GM19468 (cell line): ENCODE measurements around the gene DRAM1.
"Not testable (repeated sequence)": the region's sequence is repeated elsewhere in the genome, so short reads cannot be mapped to it uniquely, and the experiment has no call there.

Experiments used
- ATAC-seq: cut with Tn5 transposase; IDR thresholded peaks from one replicate; pipeline ENCODE4 v1.9.1; 2021; ENCODE audit warnings: mild to moderate bottlenecking, moderate library complexity, moderate number of reproducible peaks; ENCODE audit not compliant: unreplicated experiment; ENCODE audit errors: extremely low read depth

DRAM1 gene

DNA sequence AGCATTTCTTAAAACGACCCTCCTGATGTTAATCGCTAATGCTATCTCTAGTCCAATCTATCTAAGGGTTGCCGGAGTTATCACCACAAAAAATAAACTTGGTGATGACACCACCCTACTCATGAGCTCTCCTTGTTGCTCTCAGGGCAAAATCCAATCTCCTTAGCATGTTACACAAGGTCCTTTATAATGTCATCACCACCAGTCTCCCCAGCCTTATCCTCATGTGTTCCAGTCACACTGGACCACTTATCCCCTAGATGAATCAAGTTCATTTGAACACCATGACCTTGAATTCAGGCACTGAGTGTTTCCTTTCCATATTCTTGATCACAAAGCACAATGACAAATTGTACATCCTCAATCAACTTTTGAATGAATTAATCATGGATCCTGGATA is 19.0 kb upstream of the DRAM1 start:
- no peak for ATAC-seq

DNA sequence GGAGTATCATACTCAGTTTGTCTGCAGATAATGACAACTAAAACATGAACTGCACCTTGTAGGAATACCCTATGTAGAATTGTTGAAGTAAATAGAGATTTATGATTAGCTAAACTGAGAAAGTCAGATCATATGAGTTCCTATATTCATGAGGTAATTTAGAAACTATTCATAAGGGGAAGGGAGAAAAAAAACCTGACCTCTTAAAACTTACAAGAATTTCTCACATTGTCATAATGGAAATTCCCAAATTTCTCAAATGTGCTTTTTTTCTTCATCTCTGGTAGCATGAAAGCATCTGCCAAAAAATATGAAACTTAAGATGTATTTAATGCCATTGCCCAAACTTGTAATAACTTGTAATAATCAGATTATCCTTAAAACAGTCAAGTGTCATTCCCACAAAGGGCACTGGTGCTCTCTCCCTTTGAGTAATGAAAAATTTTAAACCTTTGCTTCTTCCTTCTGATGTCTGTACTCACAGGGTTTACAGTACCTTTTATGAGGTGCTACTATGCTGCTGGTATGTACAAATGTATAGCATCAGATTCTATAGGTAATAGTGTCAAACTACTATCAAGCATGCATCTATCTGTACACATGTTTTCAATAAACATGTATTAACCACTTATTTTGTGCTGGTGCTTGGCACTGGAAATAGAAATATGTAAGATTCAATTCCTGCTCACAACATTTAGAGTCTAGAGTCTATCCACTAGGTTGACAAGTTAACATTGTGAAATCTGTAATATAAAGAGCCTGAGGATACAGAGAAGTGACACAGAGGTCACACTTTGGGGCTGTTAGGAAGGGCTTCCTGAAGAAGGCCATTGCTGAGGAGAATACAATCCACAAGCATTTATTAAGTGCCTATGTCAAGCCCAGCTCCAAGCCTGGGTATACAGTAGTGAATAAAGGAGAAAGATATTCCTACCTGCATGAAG is 17.4 kb upstream of the DRAM1 start:
- no peak for ATAC-seq

DNA sequence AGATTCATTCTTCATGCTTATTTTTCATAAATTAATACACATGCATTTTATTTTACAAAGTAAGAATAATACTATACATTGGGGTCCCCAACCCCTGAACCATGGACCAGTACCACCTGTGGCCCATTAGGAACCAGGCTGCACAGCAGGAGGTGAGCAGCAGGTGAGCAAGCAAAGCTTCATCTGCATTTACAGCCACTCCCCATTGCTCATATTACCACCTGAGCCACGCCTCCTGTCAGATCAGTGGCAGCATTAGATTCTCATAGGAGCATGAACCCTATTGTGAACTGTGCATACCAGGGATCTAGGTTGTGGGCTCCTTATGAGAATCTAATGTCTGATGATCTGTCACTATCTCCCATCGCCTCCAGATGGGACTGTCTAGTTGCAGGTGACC is 15.7 kb upstream of the DRAM1 start:
- not testable (repeated sequence) for ATAC-seq

DNA sequence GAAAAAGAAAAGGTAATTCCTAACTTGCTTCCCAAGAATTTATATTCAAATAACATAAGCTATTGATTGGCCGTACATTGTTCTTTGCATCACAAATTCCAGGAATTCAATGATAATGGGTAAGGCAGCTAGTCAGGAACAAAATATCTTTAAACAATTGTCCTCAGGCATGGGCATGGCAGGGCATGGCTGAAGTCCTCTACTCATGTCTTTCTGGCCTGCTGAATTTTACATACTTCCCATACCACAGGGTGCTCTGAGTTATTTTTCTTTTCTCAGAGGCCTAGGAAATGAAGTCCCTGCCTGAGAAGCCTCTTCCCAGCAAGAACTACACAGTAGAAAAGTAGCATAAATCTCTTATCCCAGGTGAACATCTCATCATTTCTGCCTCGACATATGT is 15.1 kb upstream of the DRAM1 start:
- no peak for ATAC-seq

DNA sequence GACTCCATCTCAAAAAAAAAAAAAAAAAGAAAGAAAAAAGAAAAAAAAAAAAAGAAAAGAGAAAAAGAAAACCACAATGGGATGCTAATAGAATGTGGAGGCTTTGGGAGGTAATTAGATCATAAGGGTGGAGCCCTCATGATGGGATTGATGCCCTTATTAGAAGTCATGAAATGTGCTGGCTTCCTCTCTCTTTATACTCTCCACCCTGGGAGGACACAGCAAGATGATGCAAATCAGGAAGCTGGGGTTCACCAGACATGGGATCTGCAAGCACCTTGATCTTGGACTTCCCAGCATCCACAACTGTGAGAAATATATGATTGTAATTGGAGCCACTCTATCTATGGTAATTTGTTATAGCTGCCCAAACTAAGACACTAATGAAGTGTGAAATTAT is 13.4 kb upstream of the DRAM1 start:
- ATAC-seq, result no peak

DNA sequence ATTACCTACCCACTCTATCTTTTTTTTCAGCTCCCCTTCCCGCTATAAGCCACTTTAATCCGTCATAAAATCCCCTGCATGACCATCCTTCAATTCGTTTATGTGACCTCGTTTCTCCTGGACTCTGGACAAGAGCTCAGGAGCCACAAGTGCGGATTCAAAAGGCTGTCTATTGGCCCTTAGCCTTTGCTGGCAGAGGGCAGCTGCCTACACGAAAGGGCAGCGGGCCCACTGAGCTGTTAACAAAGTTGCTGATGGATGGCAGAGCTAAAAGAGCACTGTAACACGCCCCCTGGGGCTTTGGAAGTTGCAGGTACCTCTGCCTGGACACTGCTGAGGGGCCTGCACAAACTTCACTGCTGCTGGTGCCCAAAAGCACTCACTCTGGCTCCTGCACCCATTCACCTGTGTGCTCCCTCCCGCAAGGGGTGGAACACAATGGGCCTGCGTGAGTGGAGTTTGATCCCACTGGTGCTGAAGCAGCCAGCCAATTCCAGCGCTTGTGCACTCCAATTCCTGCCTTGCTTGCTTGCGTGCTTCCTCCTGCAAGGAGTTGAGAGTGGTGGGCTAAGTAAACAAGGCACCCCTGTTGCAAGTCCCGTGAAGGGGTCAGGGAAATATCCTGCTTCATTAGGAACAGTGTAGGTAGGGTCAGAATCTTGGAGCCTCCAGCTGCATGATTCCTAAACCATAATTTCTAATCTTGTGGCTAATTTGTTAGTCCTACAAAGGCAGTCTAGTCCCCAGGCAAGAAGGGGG is 10.6 kb upstream of the DRAM1 start:
- ATAC-seq, result no peak

DNA sequence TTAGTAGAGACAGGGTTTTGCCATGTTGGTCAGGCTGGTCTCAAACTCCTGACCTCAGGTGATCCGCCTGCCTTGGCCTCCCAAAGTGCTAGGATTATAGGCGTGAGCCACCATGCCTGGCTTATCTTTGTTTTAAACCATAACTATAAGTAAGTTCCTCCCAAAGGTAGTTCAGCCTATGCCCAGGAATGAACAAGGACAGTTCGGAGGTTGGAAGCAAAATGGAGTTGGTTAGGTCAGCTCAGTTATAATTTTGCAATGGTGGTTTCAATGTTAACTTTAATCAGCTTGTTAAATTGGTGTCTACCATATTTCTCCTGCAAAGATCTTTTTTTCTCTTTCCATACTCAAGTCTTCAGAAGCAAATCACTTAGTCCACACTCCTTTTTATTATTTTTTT is 9.8 kb upstream of the DRAM1 start:
- ATAC-seq, result not testable (repeated sequence)

DNA sequence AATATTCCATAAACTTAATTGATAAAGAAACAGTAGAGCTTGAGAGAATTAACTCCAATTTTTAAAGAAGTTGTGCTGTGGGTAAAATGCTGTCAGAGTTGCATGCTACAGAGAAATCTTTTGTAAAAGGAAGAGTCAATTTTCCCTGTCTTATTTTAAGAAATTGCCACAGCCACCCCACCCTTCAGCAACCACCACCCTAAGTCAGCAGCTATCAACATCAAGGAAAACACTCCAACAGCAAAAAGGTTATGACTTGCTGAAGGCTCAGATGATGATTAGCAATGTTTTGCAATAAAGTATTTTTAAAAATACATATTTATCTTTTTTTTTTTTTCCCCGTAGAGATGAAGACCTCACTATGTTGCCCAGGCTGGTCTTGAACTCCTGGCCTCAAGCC is 6.5 kb upstream of the DRAM1 start:
- ATAC-seq, result no peak

DNA sequence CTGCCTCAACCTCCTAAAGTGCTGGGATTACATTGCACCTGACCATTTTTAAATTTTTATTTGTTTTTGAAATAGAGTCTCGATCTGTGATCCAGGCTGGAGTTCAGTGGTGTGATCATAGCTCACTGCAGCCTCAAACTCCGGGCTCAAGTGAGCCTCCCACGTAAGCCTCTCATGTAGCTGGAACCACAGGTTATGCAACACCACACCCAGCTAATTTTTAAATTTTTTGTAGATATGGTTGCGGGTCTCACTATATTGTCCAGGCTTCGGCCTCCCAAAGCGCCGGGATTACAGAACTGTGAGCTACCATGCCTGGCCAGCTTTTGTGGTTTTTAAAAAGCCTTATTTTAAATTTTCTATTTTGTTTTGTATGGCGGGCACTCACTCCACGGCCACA is 2.2 kb upstream of the DRAM1 start:
- ATAC-seq, result no peak

DNA sequence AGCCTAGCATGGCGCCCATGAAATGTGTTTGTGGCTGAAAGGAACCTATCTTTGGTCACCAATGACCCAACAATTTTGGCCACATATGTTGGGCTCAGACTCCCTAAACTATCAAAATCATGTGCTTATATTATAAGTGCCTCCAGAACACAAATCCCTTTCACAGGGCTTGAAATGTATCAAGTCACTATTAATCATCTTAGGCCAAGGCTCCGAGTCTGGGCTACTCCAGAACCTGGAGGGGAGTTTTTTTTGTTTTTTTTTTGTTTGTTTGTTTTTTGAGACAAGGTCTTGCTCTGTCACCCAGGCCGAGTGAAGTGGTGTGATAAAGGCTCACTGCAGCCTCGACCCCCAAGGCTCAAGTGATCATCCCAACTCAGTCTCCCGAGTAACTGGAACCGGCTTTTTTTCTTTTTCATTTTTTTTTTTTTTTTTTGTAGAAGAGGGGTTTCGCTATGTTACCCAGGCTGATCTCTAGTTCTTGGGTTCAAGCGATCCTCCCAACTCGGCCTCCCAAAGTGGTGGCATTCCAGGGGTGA is 989 bp upstream of the DRAM1 start:
- no peak for ATAC-seq

DNA sequence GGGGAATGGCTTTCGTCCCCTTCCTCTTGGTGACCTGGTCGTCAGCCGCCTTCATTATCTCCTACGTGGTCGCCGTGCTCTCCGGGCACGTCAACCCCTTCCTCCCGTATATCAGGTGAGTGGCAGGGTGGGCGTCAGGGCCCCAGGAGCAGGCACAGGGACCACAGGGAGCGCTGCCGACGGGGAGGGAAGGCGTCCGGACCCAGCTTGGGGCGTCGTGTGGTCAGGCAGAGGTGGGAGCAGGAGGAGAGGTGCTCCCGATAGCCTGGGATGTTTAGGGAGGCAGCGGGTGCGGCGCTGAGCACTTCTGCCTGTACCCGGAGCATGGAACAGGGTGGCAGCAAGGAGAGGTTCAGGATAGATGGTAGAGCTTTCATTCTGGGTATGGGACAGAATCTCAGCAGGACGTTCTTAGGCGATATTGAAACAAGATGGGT is 444 bp downstream of the DRAM1 start:
- ATAC-seq, result no peak

DNA sequence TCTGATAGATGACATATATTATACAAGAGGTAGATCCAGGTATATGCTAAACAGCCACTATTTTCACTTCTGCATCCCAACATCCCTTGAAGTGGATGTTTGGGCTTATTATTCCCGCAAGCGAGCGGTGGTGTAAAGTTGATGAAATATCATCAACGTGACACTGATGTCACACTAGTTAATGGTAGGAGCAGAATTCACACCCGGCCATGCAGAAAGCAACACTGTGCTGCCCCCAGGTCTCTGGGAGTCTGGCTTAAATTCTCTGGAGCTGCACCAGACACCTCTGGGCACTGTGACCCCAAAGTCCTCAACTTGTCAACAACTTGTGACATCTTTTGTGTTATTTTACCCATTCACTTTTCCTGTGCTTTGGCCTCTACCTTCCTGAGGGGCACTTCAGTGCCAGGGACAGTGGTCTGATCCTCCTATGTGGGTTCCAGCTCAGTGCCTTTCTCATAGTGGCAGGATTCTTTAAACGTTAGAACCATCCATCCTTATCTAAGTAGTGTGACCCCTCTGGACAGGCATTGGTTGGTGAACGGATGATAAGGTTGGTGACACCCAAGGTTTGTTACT is 952 bp downstream of the DRAM1 start:
- no peak for ATAC-seq

DNA sequence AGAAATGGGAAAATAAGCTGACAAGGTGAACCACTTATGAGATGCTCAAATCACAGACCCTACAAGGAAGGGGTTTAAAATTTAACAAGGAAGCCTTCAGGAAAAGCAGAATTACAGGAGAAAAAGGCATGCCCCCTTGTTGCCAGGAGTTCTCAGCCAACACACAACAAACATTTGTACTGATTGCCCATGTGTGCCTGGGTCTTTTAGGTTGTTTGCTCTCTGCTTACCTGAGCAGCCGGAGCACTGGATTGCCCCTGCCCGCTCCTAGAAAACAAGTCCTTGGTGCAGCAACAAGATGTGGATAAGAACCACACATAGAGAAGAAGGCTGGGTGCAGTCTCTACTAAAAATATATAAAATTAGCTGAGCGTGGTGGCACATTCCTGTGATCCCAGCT is 3.4 kb downstream of the DRAM1 start:
- no peak for ATAC-seq

DNA sequence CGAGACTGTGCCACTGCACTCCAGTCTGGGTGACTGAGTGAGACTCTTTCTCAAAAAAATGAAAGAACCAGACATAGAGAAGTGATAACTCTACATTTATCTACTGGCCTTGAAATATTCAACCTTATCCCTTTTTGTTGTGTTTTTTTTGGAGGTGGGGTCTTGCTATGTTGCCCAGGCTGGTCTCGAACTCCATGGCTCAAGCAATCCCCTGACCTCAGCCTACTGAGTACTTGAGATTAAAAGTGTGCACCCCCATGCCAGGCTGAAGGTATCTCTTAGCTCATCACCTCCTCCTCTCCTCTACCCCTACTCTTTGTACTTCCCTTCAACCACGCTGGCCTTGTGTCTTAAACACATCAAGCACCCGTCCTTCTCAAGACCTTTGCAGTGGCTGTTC is 3.8 kb downstream of the DRAM1 start:
- no peak for ATAC-seq

DNA sequence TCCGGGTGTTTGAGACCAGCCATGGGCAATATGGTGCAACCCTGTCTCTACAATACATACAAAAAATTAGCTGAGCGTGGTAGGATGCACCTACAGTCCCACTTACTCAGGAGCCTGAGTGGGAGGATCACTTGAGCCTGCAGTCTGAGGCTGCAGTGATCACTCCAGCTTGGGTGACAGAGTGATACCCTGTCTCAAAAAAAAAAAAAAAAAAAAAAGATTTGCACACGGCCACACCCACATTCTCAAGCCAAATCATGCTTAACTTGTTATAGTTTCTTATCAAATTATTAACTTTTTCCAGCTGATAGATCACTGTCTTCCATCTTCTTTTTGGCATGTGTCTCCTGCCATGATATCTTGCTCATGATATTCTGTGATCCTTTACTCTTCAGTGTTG is 6.8 kb downstream of the DRAM1 start:
- no peak for ATAC-seq

DNA sequence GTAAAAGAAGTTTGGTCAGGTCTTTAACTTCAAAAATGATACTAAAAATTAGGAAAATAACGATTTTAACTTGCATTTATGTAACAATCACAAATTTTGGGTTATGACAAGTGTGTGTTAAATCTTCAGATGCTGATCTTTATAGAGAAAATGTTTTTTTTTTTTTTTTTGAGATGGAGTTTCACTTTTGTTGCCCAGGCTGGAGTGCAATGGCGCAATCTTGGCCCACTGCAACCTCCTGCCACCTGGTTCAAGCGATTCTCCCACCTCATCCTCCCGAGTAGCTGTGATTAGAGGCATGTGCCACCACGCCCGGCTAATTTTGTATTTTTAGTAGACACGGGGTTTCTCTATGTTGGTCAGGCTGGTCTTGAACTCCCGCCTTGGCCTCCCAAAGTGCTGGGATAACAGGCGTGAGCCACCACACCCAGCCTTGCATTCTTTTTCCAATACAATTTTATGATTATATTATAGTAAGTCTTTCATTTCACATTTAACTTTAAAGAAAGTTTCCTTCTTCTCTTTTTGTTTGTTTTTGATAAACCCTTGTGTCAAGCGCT is 7.5 kb downstream of the DRAM1 start:
- ATAC-seq, result not testable (repeated sequence)

DNA sequence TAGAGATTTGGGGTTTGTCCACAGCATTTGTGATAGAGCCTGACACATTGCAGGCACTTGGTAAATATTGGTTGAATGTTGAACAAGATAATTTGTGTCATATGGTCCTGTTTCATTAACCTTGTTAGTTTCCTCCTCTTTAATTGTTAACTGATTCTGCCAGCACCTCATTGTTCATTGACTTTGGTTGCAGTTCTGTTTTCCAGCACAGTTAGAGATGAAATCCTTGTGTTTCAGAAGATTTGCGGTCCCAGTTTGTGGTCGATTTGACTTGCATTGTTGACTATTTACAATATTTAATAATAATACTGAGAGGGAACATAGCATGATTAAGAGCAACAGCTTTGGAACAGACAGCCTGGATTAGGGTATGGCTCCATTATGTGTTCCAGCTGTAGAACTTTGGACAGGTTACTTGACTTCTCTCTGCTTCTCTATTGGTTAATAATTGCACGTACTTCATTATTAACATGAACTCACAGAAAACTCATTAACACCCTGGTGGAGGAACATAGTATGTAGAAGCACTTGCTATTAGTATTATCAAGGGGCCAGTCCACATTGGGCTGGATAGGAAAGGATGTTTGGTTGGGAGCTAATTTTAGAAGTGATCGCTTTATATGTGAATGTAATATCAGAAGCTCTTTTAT is 8.7 kb downstream of the DRAM1 start:
- ATAC-seq, result peak; percentile 76

DNA sequence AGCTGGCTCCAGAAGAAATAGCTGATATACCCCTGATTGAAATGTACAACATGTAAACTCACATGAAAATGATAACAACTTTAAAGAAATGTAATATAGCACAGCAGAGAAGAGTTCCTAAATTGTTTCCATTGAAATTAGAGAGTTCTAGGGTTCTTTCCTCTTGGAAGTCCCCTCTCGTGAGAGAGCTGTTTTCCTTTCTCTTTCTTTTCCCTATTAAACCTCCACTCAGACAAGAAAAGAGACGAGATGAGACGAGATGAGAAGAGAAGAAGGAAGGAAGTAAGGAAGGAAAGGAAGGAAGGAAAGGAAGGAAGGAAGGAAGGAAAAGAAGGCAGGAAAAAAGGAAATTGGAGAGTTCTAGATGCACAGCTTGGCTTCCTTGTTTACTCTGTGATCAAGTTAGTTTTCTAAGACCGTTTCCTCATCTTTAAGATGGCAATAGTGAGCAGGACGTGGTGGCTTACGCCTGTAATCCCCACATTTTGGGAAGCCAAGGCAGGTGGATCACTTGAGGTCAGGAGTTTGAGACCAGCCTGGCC is 11.9 kb downstream of the DRAM1 start:
- ATAC-seq, result no peak

DNA sequence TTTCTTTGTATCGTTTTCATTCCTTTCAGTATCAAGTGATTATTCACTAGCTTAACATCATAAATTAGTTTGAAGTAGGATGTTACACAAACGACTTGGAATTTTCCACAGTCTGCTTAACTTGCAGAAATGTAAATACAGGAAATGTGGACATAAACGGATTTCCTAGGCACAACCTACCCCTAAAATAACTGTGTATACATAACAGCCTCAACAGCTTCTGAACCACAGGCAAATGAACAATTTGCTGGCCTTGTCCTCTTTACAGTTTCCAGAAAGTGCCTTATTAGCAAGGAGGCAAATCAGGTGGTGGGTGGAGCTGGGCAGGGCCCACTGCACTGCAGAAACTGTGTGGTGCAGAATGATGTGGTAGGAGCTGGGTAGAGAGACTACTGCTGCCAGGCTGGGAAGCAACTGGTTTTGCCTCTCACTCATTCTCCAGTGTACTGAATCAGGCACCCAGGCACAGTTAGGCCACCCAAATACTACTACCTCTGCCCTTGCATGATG is 14.1 kb downstream of the DRAM1 start:
- ATAC-seq, result peak; percentile 73
